Stimulated activated CD8-positive, alpha-beta memory T cell treated with anti-CD3 and anti-CD28 coated beads, Interleukin-7, amount 100 ng/mL, for 1 hour (primary cell): ENCODE results near the gene BTRC.

Experiments used
- DNase-seq, 2 donors: peaks; one replicate each; pipeline ENCODE4 v3.0.0-alpha.2; 2020; ENCODE audit warnings: low read depth in 2 of 2

BTRC gene

DNA sequence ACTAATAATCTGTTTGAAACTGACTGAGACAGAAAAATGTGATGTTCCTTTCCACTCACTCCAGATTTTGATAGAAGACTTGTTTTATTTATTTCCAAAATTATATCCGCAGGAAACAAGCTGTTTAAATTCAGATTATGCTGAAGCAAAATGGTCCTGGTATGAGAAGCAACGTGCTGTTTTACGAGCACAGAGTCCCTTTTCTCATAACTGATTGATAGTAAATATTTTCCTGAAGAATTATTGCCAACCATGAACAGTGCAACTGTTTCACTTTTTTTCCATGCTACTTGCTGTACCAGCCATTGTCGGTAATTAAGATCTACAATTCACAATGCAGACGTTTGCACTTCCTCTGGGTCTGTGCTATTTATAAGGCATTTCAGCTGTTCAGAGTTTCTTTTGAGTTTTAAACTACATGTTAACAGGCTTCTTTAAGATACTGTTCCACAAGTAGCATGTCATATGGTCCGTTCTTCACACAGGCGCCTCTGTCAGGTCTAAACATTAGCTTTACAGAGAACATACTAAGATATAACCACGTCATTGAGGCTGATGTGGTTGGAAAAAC lies 130.3 kb downstream of the BTRC start:
- no peak for DNase-seq

DNA sequence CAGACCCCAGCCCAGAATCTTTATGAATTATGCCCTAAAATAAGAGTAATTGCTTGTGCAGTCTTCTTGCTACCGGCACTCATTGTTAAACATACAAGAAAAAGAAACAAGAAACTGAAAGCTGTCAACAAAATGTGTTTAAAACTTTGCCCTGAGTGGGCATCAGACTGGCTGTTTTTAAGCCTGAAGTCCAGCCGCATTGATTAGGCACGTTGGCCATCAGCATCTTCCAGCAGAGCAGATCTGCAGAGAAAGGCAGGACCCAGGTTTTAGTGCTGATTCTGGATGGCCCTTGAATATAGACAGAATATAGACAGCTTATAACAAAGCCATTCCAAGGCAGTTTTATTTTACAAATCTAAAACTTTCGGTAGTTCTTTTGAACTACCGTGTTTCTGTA lies 131.2 kb downstream of the BTRC start:
- DNase-seq = no peak

DNA sequence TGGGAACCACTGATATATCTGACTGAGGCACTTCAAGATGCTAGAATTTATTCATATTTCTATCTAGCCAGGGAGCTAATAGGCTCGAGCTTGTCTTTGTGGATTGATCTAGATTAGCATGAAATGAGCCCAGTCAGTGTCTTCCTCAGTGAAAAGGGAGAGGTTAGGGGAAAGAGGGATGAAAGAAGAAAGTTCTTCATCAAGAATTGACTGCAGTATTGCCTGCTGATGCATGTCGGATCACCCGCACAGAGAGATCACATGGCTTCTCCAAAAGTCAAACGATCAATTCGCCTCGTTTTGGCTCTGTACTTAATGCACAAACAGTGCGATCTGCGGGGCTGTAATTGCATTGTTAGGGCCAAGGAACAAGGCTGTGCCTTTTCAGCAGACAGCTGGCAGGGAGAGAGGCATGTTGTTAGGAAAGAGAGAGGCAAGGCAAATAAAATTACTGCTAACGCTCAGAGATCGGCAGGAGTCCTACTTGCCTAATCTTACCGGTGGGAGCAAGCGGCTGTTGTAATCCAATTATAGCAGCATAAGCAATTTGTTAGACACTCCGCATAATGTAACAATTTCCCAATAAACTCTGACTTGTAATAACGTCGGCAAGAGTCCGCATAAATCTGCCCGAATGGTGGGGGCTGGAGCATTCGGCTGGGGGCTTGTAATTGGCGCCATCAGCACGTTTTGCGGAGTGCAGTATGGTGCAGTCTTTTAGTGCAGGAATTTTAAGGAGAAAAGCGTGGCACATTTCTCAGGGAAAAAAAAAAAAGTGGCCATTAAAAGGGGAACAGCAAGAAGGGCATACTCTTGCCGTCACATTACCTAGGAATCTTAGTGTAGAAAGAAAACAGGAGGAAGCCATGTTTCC lies 132.0 kb downstream of the BTRC start:
- no peak for DNase-seq

DNA sequence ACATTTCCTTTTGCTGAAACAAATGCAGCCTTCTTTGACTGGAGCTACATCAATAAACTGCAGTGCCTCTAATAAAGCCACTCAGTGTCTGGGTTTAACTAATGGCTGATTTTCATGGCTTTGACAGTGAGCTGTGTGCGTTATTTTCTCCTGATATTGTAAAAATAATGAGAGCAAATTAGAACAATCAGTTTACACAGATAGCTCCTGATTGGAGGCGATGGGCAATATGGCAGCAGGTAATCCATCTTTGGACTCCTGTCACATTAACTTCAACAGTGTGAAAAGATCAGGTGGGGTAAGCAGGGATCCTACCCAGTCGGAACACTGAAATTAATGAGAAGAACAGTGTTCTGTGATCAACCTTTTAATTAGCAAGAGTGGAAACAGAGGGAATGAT lies 133.4 kb downstream of the BTRC start:
- no peak for DNase-seq

DNA sequence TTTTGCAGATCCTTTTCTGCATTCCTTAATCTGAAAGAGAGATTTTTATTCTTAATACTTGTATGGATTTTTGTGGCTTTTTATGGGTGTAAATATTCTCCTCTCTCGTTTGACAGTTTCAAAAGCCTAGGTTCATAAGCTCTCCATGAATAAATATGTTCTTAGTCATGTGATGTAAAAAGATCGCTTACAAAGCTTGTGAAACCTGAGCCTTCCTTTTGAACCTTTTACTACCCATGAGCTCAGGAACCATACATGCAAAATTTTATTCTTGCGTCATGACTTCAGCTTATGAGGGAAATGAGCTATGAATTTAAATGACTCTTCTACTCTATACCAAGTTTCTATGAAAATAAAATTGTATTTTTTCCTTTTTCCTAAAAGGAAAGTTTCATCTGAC lies 135.4 kb downstream of the BTRC start:
- no peak for DNase-seq

DNA sequence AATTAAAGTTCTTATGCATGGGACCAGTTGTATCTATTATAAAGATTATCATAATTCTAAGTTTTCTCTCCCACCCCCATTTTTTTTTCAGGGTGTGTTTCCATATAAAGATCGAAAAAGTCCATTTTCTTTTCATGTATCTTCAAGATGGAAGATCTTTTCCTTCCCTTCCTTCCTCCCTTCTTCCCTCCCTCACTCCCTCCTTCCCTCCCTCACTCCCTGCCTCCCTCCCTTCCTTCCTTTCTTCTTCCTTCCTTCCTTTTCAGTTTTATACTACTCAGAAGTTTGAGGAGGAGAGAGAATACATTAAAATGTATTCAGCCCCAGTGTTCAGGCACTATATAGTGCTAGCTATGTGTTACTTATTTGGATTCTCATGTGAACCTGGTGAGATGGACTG lies 136.1 kb downstream of the BTRC start:
- DNase-seq = no peak

DNA sequence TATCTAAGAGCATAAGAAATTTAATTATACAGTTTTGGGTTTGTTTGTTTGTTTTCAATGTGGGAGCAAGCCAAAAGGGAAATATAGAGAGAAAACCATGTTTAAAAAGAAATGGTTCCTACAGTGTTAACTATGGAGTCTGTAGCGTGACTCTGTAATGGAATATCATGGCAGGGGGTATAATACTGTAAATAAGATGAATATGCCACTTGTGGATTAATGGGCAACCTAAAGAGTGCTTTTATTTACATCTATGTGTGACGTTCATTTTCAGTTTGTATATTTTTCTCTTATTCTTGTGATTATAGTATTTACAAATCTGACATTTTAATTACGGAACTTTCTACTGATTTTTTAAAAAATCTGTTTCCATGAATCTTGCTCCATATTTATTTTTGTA lies 138.2 kb downstream of the BTRC start:
- DNase-seq = no peak

DNA sequence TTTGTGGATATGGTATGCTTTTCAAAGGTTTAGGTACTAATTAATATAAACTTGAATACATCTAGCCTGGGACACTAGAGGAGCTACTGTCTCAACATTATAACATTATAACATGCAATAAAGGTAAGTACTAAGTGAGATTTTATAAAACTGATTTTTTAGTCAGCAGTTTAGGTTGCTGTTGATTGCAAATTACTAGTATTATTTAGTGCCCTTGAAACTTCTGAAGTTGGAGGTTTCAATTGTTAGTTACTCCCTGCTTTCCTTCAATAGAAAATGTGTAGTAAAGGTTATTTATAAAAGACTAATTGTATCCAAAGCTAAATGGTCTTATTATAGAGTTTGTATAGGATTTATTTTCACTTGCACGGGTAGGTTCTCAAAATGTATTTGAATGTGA lies 138.8 kb downstream of the BTRC start:
- DNase-seq = no peak

DNA sequence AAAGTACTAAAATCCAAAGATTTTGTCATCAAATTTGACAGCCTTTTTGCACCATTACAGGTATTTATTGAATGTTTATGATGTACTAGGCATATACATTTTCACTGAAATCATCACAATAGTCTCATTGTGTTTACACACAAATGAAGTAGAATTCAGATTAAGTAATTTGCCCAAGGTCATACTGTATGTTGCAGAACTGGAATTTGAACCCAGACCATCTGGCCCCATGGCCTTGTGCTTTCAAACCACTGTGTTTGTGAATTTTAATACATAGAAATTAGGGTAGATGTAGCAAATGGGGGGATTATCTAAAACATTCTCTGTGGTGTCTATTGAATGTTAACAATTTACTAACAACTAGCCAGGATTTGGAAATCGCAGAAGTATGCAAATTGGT lies 139.3 kb downstream of the BTRC start:
- DNase-seq = no peak

DNA sequence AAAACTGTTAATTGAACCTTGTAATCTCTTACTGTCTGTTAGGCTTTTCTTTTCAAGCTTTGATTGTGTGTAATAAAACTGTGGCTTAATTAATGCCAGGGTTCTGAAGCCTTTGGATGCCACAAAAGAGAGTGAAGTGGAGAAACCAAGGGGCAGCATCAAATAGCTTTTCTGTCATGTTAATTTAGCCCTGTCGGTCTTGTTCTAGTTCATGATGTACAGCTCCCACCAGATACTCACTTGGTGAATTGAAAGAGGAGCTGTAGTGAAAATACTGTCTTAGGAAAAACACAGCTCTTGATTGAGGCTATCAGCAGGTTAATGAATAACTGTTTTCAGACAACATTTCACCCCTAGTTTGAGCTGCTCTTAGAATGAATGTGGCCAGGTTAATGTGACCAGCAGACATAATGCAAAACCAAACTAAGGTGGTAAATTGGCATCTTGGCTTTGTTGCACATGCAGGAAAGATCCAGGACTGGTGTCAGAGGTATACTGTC lies 139.9 kb downstream of the BTRC start:
- DNase-seq = no peak

DNA sequence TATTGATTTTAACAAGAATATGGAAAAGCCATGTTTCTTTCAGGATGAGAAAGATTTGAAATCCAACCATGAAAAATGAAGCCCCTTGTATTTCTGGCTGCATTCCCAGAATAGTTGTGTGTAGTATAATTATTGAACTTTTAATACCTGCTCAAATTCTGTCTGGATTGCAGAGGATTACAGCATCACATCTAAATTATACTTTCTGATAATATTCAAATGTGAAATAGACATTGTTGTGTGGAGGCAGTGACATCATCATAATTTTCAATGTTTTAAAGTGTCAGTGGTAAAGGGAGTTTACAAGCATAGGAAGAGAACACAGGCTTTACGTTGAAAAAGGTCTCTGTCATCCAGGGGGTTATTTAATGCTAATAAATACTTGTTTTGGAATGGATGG lies 140.7 kb downstream of the BTRC start:
- no peak for DNase-seq

DNA sequence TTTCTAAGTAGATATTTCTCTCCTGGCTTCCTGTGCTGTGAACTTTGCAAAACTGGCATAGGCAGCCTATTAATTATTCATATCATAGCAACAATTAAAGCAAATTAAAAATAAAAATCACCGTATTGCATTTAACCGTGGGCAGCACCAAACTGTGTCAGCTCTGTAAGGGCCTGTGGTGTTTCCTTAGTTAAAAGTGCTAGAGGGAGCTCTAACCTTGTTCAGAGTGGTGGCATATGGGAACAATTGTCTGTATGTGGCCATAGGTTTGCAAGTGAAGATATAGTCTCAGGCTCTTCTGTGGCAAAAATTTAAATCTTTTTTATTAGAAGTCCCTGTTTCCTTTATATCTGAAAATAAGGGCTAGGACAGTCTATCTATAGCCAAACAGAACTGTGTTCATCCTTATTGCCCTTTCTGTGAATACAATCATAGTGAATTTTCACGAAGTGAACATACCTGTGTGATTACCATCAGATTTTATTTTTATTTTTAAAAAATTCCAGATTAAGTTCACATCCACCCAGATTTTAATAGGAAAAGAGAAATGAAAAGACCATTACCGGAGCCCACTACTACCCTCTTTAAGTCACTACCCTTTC lies 141.5 kb downstream of the BTRC start:
- DNase-seq = no peak

DNA sequence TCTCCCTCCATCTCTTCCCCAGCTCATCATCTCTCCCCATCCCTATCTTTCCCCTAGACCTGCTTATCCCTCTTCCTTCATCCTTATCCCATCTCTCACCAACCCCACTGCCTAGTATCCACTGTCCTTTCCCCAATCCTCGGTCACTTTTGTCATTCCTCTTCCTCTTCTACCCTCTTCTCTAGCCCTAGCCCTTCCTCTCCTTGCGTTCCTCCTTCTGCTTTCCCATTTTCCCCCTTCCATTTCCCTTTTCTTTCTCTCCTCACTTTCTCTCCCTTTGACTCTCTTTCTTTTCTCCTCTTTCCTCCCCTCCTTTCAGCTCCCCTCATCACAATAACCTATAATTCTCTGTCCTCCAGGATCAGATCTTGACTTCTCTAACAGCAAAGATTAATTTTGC lies 150.5 kb downstream of the BTRC start:
- no peak for DNase-seq

DNA sequence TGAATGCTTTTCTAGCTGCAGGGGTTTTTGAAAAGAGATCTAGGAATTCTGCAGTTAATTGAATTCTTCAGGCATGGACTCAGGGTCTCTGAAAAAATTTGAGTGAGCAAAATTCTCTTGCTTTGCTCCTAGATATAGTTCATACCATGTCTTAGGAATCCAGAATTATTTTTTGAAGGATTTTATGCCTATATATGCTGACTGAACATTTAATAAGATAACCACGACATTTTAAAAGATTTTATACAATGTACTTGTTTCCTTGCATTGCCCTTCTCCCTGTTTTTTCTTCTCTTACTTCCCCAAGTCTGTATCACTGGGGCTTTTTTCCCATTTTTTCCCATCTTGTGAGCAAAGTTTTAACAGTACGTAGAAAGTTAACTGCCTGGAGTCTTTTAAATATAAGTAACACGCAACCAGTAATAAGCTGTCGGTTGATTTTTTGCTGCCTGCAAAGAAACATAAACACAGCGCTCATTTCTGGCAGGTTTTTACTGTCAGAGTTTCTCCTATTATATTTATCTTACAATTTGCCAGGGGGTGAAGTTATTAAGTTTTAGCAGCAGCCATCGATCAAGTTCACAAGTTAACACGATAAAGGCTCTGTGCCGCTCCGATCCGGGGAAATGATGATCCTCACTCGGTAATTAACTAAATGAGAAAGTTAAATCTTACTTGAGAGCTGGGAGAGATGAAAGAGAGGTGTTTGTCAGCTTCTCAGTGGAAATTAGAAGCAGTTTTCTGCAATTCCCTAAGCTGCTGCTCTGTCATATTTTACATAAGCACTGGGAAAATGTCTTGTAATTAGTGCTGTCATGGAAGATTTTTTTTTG lies 153.1 kb downstream of the BTRC start:
- no peak for DNase-seq

DNA sequence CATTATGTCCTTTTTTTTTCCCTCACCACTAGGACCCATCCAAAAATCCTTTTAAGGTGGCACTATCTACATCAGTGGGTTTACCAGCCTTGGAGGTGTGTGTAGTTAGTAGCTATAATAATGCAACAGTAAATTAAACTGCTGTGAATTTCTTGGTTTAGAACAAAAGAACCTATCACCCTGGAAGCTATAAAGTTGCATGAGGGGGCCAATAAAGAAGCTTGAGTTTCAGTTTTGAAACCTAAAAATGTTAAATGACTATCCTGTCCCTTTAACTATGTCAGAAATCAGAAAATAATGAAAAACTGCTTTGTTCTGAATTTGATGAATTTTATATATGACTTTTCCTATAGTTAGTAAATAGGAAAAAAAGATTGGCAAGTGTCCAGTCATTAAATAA lies 153.9 kb downstream of the BTRC start:
- no peak for DNase-seq

DNA sequence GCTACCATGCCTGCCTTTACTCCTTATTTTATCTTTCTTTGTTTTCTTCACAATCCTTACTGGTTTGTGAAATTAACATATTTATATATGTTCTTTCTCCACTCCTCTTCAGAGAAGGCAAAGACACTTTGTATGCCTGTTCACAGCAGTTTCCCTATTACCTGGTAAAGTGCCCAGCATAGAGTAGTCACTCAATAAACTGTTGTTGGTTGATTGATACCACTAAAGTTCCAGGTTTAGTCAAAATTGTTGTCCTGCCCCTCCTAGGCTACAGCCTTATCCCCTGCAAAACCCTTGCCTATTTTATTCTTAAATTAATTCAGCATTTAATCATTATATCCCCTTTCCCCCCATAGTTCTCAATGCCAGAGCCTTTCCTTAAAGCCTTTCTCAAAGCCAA lies 158.0 kb downstream of the BTRC start:
- DNase-seq = no peak

DNA sequence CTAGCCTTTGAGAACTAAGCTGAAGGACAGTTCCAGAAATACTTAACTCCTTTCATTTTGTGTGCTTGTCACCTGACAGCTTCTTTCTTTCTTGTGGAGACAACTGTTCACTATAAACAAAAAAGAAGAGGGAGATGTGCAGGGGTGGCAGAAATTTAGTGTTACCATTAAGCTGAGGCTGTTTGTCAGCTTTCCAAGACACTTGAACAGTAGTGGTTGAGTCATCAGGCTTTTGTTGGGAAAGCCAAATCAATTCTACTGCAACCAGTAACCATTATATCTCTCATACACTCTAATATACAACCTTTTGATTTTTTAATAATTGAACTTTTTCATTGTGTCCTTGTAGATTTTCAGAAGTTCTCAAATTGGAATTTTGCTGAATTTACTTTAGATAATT lies 158.8 kb downstream of the BTRC start:
- no peak for DNase-seq

DNA sequence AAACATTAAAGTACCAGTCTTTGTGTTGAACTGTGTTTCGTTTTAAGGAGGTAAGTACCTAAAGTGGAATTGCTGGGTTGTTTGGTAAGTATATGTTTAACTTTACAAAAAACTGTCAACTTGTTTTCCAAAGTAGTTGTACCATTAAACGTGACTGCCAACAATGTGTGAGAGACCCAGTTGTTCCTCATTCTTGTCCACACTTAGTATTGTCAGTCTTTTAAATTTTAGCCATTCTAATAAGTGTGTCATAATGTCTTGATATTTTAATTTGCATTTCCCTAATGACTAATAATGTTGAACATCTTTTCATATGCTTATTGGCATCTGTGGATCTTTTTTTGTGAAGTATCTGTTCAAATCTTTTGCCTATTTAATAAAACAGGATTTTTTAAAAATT lies 159.8 kb downstream of the BTRC start:
- DNase-seq = no peak

DNA sequence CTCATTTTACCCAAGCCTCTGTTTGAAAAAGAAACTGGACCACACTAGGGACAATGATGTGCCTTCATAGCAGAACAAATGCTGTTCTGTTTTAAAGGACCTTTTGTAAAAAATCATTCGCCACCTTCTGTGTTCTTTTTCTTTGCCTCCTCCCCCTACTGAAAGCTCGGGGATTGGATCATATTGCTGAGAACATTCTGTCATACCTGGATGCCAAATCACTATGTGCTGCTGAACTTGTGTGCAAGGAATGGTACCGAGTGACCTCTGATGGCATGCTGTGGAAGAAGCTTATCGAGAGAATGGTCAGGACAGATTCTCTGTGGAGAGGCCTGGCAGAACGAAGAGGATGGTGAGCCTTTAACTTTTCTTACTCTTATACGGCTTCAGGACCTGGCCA lies 171.9 kb downstream of the BTRC start:
- no peak for DNase-seq

DNA sequence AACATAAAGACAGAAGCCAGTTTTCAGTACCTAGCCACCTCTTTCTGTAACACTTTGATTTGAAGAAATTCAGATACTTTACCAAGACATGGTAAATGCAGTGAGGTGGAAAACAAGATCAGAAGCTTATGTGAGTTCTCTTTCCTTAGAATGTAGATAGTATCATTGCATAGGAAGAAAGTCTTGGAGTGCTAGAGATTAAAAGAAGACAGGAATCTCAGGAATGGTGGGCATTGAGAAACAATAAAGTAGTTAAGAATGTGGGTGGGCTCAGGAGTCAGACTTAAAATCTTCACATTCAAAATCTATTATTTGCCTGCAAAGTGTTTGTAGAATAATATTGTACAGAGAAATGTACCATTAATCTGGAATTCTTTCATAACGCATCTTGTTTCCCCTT lies 175.2 kb downstream of the BTRC start:
- DNase-seq = no peak

DNA sequence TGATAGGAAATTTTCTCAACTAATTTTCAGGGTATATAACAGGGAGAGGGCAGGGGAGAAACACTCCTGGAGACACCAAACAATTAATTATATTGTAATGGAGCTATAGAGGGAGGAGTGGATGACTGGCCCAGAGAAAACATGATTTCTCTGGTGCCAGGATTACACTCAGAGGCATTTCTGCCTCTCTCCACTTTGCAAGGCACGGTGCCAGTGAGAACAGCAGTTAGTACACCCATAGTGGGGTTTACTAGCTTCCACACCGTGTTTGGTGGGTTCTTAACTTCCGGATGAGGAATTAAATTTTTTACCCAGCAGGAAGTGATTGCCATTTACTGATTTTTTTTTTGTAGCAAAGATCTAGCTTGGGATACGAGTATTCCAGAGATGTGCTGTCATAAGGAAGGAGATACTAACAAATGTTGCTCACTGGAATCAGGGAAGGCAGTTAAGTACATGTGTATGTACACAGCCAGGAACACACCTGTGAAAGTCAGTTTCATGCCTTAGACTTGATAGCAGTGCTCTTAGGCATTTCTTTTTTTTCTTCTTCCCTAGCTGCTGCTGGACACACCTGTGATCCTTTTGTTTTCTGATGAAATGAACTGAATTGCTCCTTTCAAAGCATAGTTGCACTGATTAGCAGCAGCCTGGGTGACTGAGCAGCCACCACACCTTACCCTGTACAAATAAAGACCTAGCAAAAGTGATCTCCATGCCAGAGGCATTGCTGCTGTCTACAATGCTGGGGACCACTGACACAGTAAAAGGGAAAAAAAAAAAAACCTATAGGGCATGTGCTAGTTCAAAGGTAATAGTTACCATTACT lies 176.0 kb downstream of the BTRC start:
- DNase-seq = no peak
